T1000 (cell line): ENCODE data around the gene CEACAM1.
"Not testable (repeated sequence)": the region's sequence is repeated elsewhere in the genome, so short reads cannot be mapped to it uniquely, and the experiment has no call there.

ENCODE experiments used
- DNase-seq: peaks from one replicate; lab custom pipeline; 2025; ENCODE audit warnings: mixed read lengths; lab: John Stamatoyannopoulos, UW

CEACAM1 gene

DNA sequence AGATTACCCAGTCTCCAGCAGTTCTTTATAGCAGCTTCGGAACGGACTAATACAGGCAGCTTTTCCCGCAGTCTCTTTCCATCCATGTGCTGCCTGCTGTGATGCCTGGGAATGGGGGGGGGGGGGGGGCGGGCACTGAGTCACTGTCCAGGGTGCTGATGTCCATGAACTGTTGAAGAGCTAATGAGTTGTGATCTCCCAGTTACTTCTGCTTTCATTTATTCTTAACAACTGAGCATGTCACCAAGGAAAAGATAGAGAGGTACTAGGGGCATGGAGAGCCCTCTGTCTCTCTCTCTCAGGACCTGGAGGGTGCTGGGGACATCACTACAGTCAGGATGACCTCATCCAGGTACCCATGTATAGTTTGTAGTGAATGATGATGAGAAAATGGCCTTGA is 20.3 kb upstream of the CEACAM1 start:
- DNase-seq: no peak

DNA sequence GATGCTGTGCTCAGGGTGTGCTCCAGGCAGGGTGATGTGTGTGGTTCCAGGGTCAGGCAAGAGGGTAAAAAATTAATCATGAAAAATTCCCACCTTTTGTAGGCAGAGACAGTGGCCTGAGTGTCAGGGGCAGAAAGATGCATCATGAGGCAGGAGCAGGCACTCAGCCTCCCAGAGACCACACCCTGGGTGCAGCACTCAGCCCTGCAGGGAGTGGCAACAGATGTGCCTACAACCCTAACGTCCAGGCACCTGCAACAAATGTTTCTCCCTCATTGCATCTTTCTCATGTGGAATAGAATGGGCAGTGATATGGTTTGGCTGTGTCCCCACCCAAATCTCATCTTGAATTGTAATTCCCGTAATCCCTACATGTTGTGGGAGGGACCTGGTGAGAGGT is 19.6 kb upstream of the CEACAM1 start:
- no peak for DNase-seq

DNA sequence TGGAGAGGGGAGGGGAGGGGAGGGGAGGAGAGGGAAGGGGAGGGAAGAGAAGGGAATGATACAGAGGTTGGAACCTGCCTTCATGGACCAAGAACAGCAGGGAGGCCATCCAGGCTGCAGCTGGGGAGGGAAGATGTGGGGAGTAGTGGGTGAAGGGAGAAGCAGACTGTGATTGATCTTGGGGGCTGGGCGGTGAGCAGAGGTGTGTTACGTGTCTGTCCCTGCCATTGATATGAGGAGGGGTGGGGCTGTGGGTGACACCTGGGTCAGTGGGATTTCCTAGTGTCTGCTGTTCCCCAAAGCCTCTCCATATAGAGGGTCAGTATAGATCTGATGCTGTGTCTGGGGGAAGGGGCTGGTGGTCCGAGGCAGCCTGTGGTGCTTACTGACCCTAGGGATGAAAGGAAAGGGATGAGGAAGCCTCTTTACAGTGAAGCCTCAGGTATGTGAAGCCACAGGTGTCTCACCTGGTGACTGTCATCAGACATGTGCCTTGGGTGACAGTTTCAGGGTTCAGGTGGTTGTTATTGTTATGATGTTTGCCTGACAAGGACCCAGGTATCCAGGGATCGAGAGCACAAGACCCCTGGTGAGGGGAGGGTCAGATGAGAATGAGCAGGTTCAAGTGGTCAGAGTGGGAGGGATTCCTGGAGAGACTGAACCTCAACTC is 18.7 kb upstream of the CEACAM1 start:
- DNase-seq: no peak

DNA sequence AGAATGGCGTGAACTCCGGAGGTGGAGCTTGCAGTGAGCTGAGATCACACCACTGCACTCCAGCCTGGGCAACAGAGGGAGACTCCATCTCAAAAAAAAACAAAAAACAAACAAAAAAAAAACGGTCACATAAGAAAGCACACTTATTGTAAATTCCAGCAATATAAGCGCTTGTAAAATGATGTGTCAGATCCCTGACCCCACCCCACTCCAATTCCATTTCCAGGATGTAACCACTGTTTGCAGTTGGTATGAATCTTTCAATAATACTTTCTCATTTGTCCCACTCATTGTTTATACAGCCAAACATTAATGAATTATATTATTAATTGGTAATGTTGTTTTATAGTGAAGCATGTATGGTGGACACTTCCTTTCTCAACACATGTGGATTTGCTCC is 15.9 kb upstream of the CEACAM1 start:
- DNase-seq: no peak

DNA sequence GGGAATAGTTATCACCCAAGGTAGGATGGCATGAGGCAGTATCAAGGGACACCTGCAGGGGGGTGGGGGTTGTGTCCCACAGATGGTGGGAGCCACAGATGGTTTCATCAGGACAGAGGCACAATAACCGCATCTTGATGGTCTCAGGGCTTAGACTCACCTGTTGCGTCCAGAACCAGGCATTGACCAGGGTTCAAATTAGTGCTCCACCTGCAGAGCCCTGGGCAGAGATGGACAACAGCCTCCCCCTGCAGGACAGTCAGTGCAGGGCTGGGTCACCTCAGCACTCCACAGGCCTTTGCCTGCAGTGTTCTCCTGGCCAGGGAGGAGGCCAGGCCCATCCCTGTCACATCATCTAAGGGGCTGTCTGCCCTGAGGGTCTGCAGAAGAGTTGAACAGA is 14.5 kb upstream of the CEACAM1 start:
- no peak for DNase-seq

DNA sequence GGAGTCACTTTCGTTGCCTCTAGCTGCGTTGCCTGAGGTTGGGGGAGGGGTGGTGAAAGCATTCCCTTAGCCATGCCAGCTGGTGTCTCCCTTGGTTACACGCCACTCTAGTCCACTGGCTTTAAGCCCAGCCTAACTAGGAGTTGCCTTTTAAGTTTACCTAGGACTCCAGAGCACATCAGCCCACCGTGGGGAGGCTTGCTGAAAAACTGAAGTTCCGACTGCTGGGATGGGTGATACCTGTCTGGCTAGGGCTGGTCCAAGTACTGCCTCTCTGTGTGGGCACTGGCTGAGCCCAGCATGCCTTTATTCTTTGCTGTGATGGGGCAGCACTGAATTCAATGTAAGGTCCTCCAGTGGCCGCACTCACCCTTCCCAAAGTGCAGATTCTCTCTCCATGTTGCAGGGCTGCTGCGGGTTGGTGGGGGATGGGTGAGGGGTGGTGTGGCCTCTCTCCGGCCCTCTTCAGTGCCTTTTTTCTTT is 11.8 kb upstream of the CEACAM1 start:
- no peak for DNase-seq

DNA sequence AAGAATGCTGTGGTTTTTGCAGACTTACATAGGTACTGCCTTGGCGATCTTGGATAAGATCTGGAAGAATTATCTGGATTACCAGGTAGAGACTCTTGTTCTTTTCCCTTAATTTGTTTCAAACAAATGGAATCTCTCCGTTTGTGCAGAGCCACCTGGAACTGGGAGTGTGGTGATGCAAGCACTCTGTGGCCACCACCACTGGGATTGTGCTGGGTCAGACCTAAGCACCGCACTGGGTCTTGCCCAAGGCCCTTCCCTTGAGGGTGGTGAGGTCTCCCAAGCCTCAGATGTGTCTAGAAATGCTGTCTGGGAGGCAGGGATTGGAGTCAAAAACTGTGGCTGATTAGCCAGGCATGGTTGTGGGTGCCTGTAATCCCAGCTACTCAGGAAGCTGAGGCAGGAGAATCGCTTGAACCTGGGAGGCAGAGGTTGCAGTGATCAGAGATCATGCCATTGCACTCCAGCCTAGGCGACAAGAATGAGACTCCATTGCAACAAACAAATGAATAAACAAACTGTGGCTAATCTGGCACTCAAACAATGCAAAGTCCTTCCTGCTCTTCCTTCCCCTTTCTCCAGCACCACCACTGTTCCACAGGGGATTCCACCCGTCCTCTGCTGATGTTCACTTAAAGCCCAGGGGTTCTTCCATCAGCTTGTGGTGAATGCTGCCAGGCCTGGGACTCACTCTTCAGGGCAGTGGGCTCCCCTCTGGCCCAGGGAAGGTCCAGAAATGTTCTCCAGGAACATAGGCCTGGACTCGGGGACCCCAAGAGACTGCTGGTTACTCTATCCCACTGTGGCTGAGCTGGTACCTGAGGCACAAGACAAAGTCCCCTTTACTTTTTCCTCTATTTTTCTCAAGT is 10.8 kb upstream of the CEACAM1 start:
- no peak for DNase-seq

DNA sequence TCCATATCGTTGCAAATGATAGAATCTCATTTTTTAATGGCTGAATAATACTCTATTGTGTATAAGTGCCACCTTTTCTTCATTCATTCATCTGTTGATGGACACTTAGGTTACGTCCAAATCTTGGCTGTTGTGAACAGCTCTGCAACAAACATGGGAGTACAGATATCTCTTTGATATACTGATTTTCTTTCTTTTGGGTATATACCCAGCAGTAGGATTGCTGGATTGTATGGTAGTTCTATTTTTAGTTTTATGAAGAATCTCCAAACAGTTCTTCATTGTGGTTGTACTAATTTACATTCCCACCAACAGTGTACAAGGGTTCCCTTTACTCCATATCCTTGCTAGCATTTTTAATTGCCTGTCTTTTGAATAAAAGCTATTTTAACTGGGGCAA is 7.0 kb upstream of the CEACAM1 start:
- DNase-seq: not testable (repeated sequence)

DNA sequence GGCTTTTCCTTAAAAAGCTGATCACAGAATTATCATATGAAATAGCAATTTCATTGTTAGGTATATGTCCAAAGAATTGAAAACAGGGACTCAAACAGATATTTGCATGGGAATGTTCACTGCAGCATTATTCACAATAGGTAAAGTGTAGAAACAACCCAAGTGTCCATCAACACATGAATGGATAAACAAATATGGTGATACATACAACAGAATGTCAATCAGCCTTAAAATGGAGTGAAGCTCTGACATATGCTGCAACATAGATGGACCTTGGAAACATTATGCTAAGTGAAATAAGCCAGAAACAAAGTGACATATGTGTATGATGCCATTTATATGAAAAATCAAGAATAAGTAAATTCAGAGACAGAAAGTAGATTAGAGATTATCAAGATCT is 6.1 kb upstream of the CEACAM1 start:
- no peak for DNase-seq

DNA sequence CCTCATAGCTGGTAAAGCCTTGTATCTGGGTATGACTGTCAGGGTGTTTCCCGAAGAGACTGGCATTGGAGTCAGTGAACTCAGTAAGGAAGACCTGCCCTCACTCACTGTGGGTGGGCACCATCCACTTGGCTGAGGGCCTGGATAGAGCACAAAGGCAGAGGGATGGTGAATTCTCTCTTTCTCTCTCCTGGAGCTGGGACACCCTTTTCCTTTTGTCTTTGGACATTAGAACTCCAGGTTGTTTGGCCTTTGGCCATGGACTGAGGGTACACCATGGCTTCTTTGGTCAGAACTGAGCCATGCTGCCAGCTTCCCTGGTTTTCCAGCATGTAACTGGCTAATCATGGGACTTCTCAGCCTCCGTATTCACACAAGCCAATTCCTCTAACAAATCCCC is 4.6 kb upstream of the CEACAM1 start:
- no peak for DNase-seq

DNA sequence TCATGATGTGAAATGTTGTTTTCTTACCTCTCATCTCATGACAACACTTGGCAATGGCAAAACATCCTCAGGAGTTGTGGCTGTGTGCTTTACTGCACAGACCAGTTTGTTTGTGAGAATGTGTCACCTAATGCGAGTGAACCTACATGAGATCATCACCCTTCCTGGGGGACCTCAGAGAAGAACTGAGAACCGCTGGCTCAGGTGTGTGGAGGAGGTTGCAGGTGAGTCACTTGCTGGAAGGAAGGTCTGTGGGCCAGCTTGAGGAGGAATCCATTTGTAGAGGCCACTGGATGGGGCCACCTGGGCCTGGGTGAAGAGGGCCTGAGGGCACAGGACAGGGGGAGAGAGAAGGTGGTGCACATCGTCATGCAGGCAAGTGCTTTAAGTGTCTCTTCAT is 3.0 kb upstream of the CEACAM1 start:
- no peak for DNase-seq

DNA sequence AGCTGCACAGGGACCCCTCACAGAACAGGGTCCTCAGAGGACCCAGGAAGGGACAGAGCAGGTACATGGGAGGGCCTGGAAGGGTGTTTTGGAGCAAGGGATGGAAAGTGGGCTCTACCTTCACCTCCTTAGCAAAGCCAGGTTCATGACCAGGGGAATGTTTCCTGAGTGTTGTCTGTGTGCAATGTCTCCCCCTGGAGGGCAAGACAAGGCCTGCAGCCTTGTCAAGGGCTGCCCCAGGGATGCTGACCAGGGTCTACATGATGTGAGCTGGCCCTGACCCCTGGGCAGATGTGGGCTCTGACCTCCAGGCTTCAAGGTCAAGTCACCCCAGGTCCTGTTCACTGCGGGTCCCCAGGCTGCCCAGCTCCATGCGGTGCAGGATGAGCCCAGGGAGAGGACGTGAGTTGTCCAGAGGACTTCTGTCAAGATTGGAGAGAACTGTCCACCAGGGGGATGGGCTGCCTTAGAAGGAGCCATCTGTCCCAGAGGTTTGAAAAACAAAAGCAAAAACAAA is 1.0 kb upstream of the CEACAM1 start:
- DNase-seq: no peak

DNA sequence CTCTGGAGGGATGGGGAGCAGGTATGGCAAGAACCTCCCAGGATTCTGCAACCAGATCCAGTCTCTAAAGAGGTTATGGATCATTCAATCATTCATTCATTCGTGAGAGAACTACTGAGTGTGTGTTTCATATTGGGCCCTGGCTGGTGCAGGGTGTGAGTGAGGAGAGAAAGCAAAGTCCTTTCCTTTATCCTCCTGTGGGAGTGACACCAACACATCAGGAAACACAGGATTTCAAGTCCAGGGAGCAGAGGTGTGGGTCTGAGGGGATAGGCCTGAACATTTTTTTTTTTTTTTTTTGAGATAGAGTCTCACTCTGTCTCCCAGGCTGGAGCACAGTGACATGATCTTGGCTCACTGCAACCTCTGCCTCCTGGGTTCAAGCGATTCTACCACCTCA is 3.3 kb downstream of the CEACAM1 start:
- no peak for DNase-seq

DNA sequence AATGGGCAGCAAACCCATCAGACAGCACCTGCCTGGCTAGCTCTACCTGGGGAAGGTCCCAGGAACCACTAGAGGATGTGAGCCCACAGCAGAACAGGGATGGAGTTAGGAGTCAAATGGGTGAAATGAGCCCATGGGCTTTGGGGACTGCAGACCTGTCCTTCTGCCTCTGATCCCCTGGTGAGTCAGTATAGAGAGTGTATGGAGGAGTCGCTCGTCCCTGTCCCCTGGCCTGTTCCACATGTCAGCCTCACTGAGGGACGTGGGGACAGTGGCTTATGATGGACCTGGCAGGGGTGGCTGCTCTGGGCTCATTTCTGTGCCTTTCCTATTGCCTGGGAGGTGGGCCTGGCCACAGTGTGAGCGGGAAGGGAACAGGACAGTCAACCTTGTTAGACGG is 4.0 kb downstream of the CEACAM1 start:
- no peak for DNase-seq

DNA sequence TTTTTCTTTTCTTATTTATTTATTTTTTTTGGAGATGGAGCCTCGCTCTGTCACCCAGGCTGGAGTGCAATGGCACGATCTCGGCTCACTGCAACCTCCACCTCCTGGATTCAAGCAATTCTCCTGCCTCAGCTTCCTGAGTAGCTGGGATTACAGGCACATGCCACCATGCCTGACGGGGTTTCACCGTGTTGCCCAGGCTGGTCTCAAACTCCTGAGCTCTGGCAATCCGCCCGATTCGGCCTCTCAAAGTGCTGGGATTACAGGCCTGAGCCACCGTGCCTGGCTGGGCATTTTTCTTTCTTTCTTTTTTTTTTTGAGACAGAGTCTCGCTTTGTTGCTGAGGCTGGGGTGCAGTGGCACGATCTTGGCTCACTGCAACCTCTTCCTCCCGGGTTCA is 6.0 kb downstream of the CEACAM1 start:
- DNase-seq: not testable (repeated sequence)

DNA sequence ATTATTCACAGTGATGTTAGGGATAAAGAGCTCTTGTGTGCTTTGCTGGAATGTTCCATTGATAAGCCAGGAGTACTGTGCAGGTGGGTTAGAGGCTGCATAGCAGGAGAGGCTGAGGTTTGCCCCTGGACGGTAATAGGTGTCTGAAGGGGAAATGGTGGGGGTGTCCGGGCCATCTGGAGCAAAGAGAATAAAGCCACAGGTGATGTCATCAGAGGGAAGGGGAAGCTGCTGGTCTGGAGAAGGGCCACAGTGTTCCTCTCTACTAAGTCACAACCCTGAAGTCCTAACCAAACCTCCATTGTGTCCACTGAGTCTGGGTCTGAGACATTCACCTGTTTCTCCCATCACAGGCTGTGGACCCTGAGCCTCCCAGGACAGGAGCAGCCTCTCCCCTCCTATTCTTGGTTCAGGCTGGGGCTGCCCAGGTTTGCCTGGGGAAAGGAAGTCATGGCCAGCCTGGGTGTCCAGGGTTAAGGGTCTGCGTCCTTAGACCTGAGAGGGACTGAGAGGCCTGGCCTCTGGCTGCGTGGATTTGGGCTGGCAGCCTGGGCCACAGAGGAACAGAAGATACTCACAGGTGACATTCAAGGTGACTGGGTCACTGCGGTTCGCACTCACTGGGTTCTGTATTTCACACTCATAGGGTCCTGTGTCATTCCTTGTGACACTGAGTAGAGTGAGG is 6.8 kb downstream of the CEACAM1 start:
- no peak for DNase-seq

DNA sequence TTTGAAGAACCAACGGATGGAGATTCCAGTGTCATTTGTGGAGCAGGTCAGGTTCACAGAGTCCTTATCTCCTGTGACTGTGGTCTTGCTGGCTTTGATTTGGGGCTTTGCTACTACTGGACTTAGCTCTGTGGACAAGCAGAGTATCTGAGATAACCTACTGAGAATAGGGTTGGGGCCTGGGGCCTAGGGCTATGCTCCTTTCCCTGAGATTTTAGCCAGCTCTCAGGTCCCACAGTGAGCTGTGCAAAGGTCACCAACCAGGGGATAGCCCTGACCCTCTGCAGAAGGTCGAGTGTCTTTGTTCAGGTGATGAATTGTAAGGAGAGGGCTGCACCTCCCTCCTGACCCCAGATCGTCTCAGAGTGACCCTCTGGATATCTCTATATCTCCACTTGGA is 9.2 kb downstream of the CEACAM1 start:
- no peak for DNase-seq

DNA sequence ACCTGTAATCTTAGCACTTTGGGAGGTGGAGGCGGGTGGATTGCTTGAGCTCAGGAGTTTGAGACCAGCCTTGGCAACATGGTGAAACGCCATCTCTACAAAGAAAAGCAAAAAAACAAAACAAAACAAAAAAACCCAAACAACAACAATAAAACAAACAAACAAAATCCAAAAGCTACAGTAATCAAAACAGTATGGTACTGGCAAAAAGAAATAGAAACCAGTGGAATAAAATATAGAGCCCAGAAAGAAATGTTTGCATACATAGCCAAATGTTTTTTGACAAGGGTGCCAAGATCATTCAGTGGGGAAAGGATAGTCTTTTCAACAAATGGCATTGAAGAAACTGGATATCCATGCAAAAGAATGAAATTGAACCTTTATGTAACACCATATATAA is 11.5 kb downstream of the CEACAM1 start:
- DNase-seq: no peak

DNA sequence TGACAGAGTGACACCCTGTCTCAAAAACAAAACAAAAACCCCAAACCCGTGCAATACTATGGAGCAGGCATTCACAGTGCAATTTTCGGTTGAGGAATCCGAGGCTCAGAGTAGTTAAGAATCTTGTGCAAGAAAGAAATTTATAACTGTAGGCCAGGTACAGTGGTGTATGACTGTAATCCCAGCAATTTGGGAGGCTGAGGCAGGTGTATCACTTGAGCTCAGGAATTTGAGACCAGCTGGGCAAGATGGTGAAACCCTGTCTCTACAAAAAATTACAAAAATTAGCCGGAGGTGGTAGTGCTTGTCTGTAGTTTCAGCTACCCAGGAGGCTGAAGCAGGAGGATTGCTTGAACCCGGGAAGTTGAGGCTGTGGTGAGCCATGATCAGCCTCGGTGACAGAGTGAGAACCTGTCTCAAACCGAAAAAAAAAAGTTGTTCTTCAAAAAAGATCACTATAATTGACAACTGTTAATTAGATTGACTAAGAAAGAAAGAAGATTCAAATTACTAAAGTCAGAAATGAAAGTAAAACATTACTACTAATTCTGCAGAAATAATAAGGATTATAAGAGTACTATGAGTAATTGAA is 12.9 kb downstream of the CEACAM1 start:
- DNase-seq: no peak

DNA sequence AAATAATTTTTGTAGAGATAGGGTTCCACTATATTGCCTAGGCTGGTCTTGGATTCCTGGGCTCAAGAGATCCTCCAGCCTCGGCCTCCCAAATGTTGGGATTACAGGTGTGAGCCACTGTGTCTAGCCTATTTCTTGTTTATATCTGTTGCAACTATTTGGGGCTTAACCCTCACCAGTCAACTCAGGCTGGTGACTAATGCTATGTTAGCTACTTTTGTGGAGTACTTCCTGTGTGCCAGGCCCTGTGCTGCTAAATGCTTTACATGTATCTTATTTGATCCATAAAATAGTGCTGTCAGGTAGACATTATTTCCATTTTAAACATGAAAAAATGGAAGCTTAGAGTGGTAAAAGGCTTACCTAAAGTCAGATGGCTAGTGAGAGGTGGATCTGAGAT is 13.8 kb downstream of the CEACAM1 start:
- no peak for DNase-seq

DNA sequence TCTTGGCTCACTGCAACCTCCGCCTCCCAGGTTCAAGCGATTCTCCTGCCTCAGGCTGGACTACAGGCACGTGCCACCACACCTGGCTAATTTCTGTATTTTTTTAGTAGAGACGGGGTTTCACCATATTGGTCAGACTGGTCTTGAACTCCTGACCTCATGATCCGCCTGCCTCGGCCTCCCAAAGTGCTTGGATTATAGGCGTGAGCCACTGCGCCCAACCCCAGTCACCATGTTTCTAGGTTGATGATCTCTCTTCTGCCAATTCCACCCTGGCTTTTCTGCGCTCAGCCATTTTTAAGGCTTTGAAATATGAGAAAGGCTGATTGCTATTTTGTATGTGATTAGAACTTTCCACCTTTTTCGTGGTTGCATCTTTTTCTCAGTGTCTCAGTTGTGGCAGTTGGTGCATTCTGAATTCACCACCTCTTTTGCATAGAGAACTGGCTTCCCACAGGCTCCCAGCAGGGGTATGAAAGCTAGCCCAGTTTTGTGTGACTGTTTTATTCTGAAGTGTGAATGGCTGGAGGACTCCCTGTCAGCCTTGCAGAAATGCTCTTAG is 15.5 kb downstream of the CEACAM1 start:
- DNase-seq: no peak

DNA sequence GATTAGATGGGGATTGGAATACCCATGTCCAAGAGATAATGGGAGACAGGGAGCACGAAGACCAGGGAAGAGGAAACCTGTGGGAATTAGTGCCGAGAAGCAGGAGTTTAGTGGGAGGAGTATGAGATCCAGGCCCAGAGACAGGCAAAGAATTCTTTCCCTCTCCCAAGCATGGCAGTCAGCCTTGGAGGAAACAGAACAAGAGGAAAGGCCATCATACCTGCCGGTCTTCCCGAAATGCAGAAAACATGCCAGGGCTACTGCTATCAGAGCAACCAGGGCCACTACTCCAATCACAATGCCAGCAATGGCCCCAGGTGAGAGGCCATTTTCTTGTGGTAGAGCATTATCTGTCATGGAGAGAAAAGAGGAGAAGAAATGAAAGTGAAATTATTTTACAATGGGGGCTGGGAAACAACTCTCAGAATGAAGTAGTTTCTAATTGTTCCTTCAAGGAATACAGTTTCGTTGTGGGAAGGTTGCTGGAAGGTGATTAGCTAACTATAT is 16.1 kb downstream of the CEACAM1 start:
- DNase-seq: no peak
